ENCODE results near the gene FURIN.
"Not testable (repeated sequence)": the region's sequence is repeated elsewhere in the genome, so short reads cannot be mapped to it uniquely, and the experiment has no call there.

The FURIN gene

GRCh38 chr15:90907051-90907660 is 38.8 kb downstream of the FURIN start:
- no peak for DNase-seq (ENCODE audit: low spot score)
- TF ChIP-seq, protein P1, sequence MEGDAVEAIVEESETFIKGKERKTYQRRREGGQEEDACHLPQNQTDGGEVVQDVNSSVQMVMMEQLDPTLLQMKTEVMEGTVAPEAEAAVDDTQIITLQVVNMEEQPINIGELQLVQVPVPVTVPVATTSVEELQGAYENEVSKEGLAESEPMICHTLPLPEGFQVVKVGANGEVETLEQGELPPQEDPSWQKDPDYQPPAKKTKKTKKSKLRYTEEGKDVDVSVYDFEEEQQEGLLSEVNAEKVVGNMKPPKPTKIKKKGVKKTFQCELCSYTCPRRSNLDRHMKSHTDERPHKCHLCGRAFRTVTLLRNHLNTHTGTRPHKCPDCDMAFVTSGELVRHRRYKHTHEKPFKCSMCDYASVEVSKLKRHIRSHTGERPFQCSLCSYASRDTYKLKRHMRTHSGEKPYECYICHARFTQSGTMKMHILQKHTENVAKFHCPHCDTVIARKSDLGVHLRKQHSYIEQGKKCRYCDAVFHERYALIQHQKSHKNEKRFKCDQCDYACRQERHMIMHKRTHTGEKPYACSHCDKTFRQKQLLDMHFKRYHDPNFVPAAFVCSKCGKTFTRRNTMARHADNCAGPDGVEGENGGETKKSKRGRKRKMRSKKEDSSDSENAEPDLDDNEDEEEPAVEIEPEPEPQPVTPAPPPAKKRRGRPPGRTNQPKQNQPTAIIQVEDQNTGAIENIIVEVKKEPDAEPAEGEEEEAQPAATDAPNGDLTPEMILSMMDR (IDR thresholded peaks at IDR 0.05; ENCODE audit: extremely low read depth, missing control alignments): no peak

DNA sequence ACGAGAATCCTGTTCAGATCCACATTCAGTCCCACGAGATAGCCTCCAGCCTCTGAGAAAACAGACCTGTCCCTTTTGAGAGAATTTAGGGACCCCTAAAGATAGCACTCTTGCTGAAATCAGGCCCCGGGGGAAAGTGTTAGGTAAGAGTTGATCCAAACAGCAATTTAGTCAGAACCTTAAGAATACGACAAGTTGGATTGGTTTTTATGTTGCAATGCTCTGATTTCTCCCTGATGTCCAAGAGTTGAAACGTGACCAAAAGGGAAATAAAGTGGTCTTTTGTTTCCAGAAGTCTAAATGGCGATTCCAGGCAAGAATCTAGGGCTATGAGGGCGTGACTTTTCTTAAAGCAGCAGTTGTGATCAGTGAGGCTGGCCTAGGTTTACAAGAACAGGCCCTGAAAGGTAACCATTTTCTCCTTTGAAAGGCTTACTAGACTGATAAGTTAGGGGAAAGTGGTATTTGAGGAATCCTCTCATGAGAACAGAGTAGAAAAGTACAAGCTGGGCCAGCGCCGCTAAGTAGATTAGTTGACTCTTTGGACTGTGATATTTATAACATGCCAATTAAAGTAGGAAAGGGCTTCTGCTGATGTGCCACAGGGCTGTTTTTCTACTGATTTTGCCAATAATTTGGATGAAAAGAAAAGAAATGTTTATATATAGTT is 39.6 kb downstream of the FURIN start:
- TF ChIP-seq, protein P1 (IDR thresholded peaks at IDR 0.05; ENCODE audit: extremely low read depth, missing control alignments): no peak
- DNase-seq (ENCODE audit: low spot score): no peak

GRCh38 chr15:90909449-90909848 is 41.1 kb downstream of the FURIN start:
- not testable (repeated sequence) for DNase-seq (ENCODE audit: low spot score)

- TF ChIP-seq, protein P1 (IDR thresholded peaks at IDR 0.05; ENCODE audit: extremely low read depth, missing control alignments): no peak
- no peak for DNase-seq (ENCODE audit: low spot score)
Observed at GRCh38 chr15:90909976-90910375, 41.6 kb downstream of the FURIN start.

DNA sequence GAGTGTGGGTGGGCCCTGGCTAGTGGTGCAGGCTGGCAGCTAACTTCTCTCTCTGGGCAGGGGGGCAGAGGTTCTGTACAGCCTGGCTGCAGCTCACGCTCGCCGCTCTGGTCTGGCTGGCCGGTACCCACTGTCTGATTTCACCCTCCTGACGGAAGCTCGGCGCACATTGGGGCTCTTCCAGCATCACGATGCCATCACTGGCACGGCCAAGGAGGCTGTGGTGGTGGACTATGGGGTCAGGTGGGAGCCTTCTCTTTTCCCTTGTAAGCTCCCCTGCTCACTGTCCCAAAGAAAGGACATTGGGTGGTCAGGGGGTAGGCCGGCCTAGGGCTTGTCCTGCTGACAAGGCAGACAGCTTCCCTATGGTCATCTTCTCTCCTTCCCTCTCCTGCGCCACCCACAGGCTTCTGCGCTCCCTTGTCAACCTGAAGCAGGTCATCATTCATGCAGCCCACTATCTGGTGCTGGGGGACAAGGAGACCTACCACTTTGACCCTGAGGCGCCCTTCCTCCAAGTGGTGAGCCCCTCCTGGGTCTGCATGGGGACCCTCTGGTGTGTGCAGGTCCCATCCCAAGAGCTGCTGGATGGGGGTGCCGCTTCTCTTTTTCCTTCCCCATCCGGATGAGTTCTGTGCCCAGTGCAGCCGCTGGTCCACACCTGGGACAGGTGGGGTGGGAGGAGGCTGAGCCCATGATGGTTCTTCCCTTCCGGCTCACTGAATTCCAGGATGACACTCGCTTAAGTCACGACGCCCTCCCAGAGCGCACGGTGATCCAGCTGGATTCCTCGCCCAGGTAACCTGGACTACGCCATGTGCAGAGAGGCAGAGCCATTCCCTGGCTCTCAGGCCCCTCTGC is 42.3 kb downstream of the FURIN start:
- TF ChIP-seq, protein P1 (IDR thresholded peaks at IDR 0.05; ENCODE audit: extremely low read depth, missing control alignments): no peak

GRCh38 chr15:90911302-90911623 is 42.9 kb downstream of the FURIN start:
- TF ChIP-seq, protein P1 (IDR thresholded peaks at IDR 0.05; ENCODE audit: extremely low read depth, missing control alignments): no peak

More for the DNA sequence above, 42.3 kb downstream of the FURIN start:
- DNase-seq (ENCODE audit: low spot score): no peak

DNA sequence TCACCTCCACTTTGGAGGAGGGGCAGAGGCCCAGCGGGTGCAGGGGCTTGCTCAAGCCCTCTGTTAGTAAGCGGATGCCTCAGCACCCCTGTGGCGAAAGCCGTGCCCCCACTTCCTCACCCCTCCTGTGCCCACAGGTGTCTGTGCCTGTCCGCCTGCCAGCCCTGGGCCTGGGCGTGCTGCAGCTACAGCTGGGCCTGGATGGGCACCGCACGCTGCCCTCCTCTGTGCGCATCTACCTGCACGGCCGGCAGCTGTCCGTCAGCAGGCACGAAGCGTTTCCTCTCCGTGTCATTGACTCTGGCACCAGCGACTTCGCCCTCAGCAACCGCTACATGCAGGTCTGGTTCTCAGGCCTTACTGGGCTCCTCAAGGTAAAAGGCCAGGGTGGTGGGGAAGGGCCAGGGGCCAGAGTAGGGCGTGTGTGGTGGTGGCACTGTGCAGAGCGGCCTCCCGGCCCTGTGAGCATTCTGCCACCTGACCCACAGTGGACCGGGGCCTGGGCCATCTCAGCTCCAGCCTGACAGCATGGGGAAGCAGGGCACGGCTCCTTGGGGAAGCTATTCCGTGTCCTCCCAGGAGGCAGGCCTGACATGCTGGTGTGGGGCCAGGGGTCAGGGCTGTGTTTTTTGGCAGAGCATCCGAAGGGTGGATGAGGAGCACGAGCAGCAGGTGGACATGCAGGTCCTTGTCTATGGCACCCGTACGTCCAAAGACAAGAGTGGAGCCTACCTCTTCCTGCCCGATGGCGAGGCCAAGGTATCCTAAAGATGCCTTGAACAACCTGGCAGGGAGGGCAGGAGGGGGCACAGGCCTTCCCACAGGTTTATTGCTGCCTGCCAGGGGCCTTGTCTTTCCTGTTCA is 43.8 kb downstream of the FURIN start:
- DNase-seq (ENCODE audit: low spot score): no peak
- TF ChIP-seq, protein P1 (IDR thresholded peaks at IDR 0.05; ENCODE audit: extremely low read depth, missing control alignments): no peak

More at GRCh38 chr15:90911302-90911623, 42.9 kb downstream of the FURIN start:
- no peak for DNase-seq (ENCODE audit: low spot score)

Measured in GM20000 (cell line).